GM19035 (cell line): ENCODE data around the gene STRN4.

Experiments used
- ATAC-seq: cut with Tn5 transposase; IDR thresholded peaks from one replicate; pipeline ENCODE4 v1.9.1; 2021; ENCODE audit not compliant: unreplicated experiment

STRN4 gene

GRCh38 chr19:46685189-46685588, 61.1 kb downstream of the STRN4 start:
- ATAC-seq: no peak

- no peak for ATAC-seq
These were observed 68.0 kb downstream of the STRN4 start for GRCh38 chr19:46678110-46678732.

GRCh38 chr19:46674416-46675178, 71.7 kb downstream of the STRN4 start:
- no peak for ATAC-seq

GRCh38 chr19:46670813-46671212, 75.4 kb downstream of the STRN4 start:
- ATAC-seq: no peak
